SK-N-SH (cell line): ENCODE data around the gene ZNF410. TPM values are rescaled to one million over a fixed set of nuclear protein-coding genes. Genes with fewer than 3 reads are reported as not detected.

ENCODE experiments used
- CTCF ChIA-PET: fragments of 300-600, 350-600 bp; formaldehyde crosslinking; extraction: SDS; loops from one replicate; lab custom pipeline; 2021; lab: Yijun Ruan, JAX
- POLR2A ChIA-PET: fragments of 350-600 bp; sonication (Branson Sonifier 250); formaldehyde crosslinking; extraction: SDS; loops from one replicate; lab custom pipeline; 2020; ENCODE audit warnings: antibody characterized with exemption, inconsistent platforms; lab: Yijun Ruan, JAX
- DNase-seq: peaks from one replicate; pipeline ENCODE4 v3.0.0; 2012
- H2AFZ ChIP-seq: fragments of 200-600 bp; sonication (generic); 2 replicates; pipeline ENCODE4 v1.8.1; 2016; ENCODE audit warnings: antibody characterized with exemption, mild to moderate bottlenecking, low read depth
- H3F3A ChIP-seq: fragments of 200-600 bp; sonication (generic); replicated peaks from 2 replicates; pipeline ENCODE3; 2016; ENCODE audit warnings: antibody characterized with exemption, mild to moderate bottlenecking; ENCODE audit not compliant: insufficient read depth
- H3K27ac ChIP-seq, 2 experiments: fragments of 200-500 bp in 1 of 2; fragments of 200-600 bp in 1 of 2; sonication (Bioruptor generic) in 1 of 2; sonication (generic), shearing (Covaris generic) in 1 of 2; 2 replicates each; pipeline versions ENCODE4 v1.5.1 to v1.6.1; 2014 to 2016; ENCODE audit warnings: low read depth in 2 of 2, inconsistent platforms in 1 of 2, low read length in 1 of 2, mild to moderate bottlenecking in 1 of 2, mixed read lengths in 1 of 2
- H3K27me3 ChIP-seq: fragments of 200-600 bp; sonication (generic), shearing (Covaris generic); 2 replicates; pipeline ENCODE4 v1.6.1; 2016; ENCODE audit warnings: mixed run types; ENCODE audit not compliant: insufficient read depth
- H3K36me3 ChIP-seq, 2 experiments: fragments of 200-500 bp in 1 of 2; fragments of 200-600 bp in 1 of 2; sonication (Bioruptor generic) in 1 of 2; sonication (generic) in 1 of 2; replicated peaks in 1 of 2; 2 replicates each; pipeline versions ENCODE3 to v1.5.1; 2014 to 2016; ENCODE audit warnings: low read length in 1 of 2, mild to moderate bottlenecking in 1 of 2; ENCODE audit not compliant: insufficient read depth in 2 of 2, control insufficient read depth in 1 of 2
- H3K4me1 ChIP-seq, 2 experiments: fragments of 200-500 bp in 1 of 2; fragments of 200-600 bp in 1 of 2; sonication (Bioruptor generic) in 1 of 2; sonication (generic), shearing (Covaris generic) in 1 of 2; 2 replicates each; pipeline versions ENCODE4 v1.5.1 to v1.6.1; 2014 to 2016; ENCODE audit warnings: low read depth in 1 of 2, low read length in 1 of 2, mixed run types in 1 of 2; ENCODE audit not compliant: insufficient read depth in 2 of 2, control insufficient read depth in 1 of 2
- H3K4me2 ChIP-seq: fragments of 200-600 bp; sonication (generic), shearing (Covaris generic); 2 replicates; pipeline ENCODE4 v1.6.1; 2017; ENCODE audit warnings: mixed run types
- H3K4me3 ChIP-seq, 2 experiments: fragments of 200-500 bp in 1 of 2; fragments of 200-600 bp in 1 of 2; sonication (Bioruptor generic) in 1 of 2; sonication (generic), shearing (Covaris generic) in 1 of 2; 2 replicates each; pipeline versions ENCODE4 v1.5.1 to v1.8.1; 2014 to 2016; ENCODE audit warnings: low read depth in 2 of 2, inconsistent platforms in 1 of 2, low read length in 1 of 2, mild to moderate bottlenecking in 1 of 2, mixed read lengths in 1 of 2, moderate library complexity in 1 of 2
- H3K79me2 ChIP-seq: fragments of 200-600 bp; sonication (generic); 2 replicates; pipeline ENCODE4 v1.8.1; 2017; ENCODE audit warnings: mild to moderate bottlenecking; ENCODE audit not compliant: insufficient read depth
- H3K9ac ChIP-seq: fragments of 200-600 bp; sonication (generic); 2 replicates; pipeline ENCODE4 v1.6.1; 2017; ENCODE audit warnings: mixed run types
- H3K9me2 ChIP-seq: fragments of 200-600 bp; sonication (generic); 2 replicates; pipeline ENCODE4 v1.6.1; 2017; ENCODE audit warnings: mixed run types
- H3K9me3 ChIP-seq: fragments of 200-600 bp; sonication (generic); 2 replicates; pipeline ENCODE4 v1.6.1; 2017; ENCODE audit warnings: mixed run types, mild to moderate bottlenecking, moderate library complexity
- H4K20me1 ChIP-seq: fragments of 200-600 bp; sonication (generic); 2 replicates; pipeline ENCODE4 v1.6.1; 2017; ENCODE audit warnings: mild to moderate bottlenecking, mixed run types; ENCODE audit not compliant: insufficient read depth
- CHD2 ChIP-seq: fragments of 150-350 bp; IDR thresholded peaks from 2 replicates; pipeline ENCODE4 v1.6.1; 2018; ENCODE audit warnings: low read length; ENCODE audit not compliant: partially characterized antibody
- ELF1 ChIP-seq: IDR thresholded peaks from 2 replicates; pipeline ENCODE4 v1.4.0; 2012
- EP300 ChIP-seq, 2 experiments: IDR thresholded peaks; 2 replicates each; pipeline versions ENCODE4 v1.4.0 to v1.6.1; 2012; ENCODE audit warnings: borderline replicate concordance in 1 of 2, low read depth in 1 of 2, low read length in 1 of 2
- EZH2phosphoT487 ChIP-seq: fragments of 200-600 bp; sonication (generic); IDR thresholded peaks from 2 replicates; pipeline ENCODE4 v1.6.1; 2017; ENCODE audit warnings: low read depth, mixed run types, mild to moderate bottlenecking, antibody characterized with exemption, moderate library complexity, borderline replicate concordance
- FOXM1 ChIP-seq: IDR thresholded peaks from 2 replicates; pipeline ENCODE4 v1.4.0; 2012; ENCODE audit warnings: low read depth, mild to moderate bottlenecking
- GATA2 ChIP-seq: sonication (generic); formaldehyde crosslinking; IDR thresholded peaks from 2 replicates; pipeline ENCODE4 v1.5.0; 2020; ENCODE audit warnings: mild to moderate bottlenecking, missing genetic modification reagents
- NFIC ChIP-seq: IDR thresholded peaks from 2 replicates; pipeline ENCODE4 v1.4.0; 2012; ENCODE audit warnings: borderline replicate concordance
- NRF1 ChIP-seq: IDR thresholded peaks from 2 replicates; pipeline ENCODE4 v1.6.1; 2012; ENCODE audit warnings: low read depth, mild to moderate bottlenecking, low read length
- POLR2AphosphoS5 ChIP-seq: IDR thresholded peaks from 2 replicates; pipeline ENCODE4 v1.6.1; 2012; ENCODE audit warnings: low read depth, low read length
- RCOR1 ChIP-seq: fragments of 150-350 bp; IDR thresholded peaks from 2 replicates; pipeline ENCODE4 v1.6.1; 2017; ENCODE audit warnings: antibody characterized with exemption, low read length
- RXRA ChIP-seq: IDR thresholded peaks from 2 replicates; pipeline ENCODE4 v1.4.0; 2012; ENCODE audit warnings: low read depth, mild to moderate bottlenecking, borderline replicate concordance
- TCF12 ChIP-seq: IDR thresholded peaks from 2 replicates; pipeline ENCODE4 v1.4.0; 2012
- TEAD4 ChIP-seq: IDR thresholded peaks from 2 replicates; pipeline ENCODE4 v1.4.0; 2012; ENCODE audit warnings: mild to moderate bottlenecking, borderline replicate concordance; ENCODE audit not compliant: insufficient read depth
- USF1 ChIP-seq: IDR thresholded peaks from 2 replicates; pipeline ENCODE4 v1.4.0; 2012; ENCODE audit warnings: low read depth, borderline replicate concordance
- ZBTB33 ChIP-seq: IDR thresholded peaks from 2 replicates; pipeline ENCODE4 v1.4.0; 2012; ENCODE audit warnings: low read depth, borderline replicate concordance
- WGBS: methylation state at CpG from one replicate; pipeline ENCODE4 v1.1.6; 2017; ENCODE audit warnings: low lambda C conversion rate; 5-methylcytosine and 5-hydroxymethylcytosine counted together
- polyA plus RNA-seq, 3 experiments: library from polyadenylated mRNA; depleted of rRNA; stranded (reverse); fragments of >200 nt; gene quantifications; 2 replicates each; pipeline ENCODE4 v1.2.3, GENCODE V29; 2012

The ZNF410 gene
- polyA plus RNA-seq, 1 of the 3 experiments (the other 2 are of a cell fraction): 22.8 TPM

- Histone ChIP-seq H3F3A (peaks cover 11% of the 10 kb centered on the region), H3K9me3 (no peaks in the 10 kb centered on the region), H3K9me2 (no peaks in the 10 kb centered on the region), H3K4me1 (peaks cover 2 to 9% of the 10 kb centered on the region in 2 experiments; a peak in 2 of 4 replicates), H3K27ac (peak overlapping the region; percentile 79 to 88), H4K20me1 (no peaks in the 10 kb centered on the region), H3K4me3 (peak overlapping the region; percentile 59 to 81), H3K9ac (peak overlapping the region; percentile 90), H3K4me2 (peak overlapping the region; percentile 85), H3K36me3 (peaks cover 0 to 9% of the 10 kb centered on the region in 2 experiments), H2AFZ (peak overlapping the region; percentile 85), H3K79me2 (peaks cover 22% of the 10 kb centered on the region), H3K27me3 (no peaks in the 10 kb centered on the region)
- 35% methylated on average over 6 of the region's 6 CpGs for WGBS
- TF ChIP-seq EZH2phosphoT487: no peak
- TF ChIP-seq CHD2: no peak
- TF ChIP-seq FOXM1: no peak
- TF ChIP-seq RXRA: no peak
- no peak for TF ChIP-seq TCF12
- TF ChIP-seq TEAD4: no peak
- TF ChIP-seq NRF1: no peak
- TF ChIP-seq POLR2AphosphoS5: no peak
- no peak for TF ChIP-seq RCOR1
- TF ChIP-seq NFIC: no peak
- TF ChIP-seq USF1: no peak
- TF ChIP-seq EP300 (IDR thresholded peaks at IDR 0.05; ENCODE audit: borderline replicate concordance in 1 of 2, low read depth in 1 of 2, low read length in 1 of 2): no peak
- no peak for TF ChIP-seq ELF1
- no peak for TF ChIP-seq ZBTB33
- TF ChIP-seq GATA2 (CRISPR knock-in tag): no peak
- CTCF ChIA-PET: interaction anchor here (0.8 to 2.3 kb wide), 4 partner anchors 64 to 122 kb away, joined by 3 to 9 read pairs (median 3); no protein-coding TSS in a partner anchor
- no peak for DNase-seq
- POLR2A ChIA-PET: interaction anchor here (1.0 to 1.8 kb wide), 4 partner anchors 22 to 206 kb away, joined by 4 to 10 read pairs (median 6); partner anchors contain the start of genes DNAL1 and ZNF410
Measured at GRCh38 chr14:73851000-73851399, 35.7 kb upstream of the ZNF410 start.
